ENCODE measurements around the gene FAM168A.
"Not testable (repeated sequence)": the region's sequence is repeated elsewhere in the genome, so short reads cannot be mapped to it uniquely, and the experiment has no call there.

Gene FAM168A

GRCh38 chr11:73465871-73466270 is 132.0 kb downstream of the FAM168A start:
- no peak for DNase-seq

DNA sequence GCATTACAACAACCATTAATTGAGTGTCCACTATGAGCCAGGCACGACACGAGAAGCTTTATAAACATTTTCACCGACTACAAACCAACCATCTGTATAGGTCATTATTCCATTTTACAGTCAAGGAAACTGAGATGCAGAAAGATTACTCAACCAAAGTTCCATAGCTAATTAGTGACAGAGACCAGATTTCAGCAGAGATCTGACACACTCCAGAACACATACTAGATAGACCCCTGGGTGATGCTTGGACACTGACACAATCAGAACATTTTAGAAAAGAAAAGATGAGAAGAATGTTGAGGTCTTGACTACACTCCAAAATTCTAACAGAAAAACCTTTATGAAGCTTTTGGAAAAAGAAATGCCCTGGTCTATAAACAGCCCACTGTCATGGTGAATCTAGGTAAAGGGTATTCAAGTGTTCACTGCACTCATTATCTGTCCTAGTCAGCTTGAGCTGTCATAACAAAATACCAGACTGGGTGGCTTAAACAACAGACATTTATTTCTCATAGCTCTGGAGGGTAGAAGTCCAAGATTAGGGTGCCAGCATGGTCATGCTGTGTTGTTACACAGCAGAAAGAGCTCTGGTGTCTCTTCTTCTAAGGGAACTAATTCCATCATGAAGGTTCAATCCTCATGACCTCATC is 132.8 kb downstream of the FAM168A start:
- no peak for DNase-seq

DNA sequence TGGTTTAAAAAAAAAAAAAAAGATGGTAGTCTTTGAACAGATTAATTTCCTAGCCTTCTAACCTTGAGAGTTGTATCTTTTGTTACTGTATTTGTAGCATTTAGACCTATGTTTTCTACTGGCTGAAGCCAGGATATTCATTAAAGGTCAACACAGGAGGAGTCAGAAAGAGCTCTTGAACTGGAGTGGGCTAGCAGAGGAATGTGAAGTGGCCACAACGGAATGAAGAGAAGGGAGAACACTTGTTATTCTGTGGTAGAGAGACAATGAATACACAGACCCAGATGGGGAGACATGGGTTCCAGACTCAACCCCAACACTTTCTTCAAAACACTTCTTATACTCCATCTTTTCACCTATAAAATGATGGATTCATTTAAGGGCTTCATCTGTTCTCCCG is 133.6 kb downstream of the FAM168A start:
- no peak for DNase-seq

GRCh38 chr11:73463359-73463758 is 134.6 kb downstream of the FAM168A start:
- no peak for DNase-seq

GRCh38 chr11:73461964-73462363 is 135.9 kb downstream of the FAM168A start:
- DNase-seq: no peak

GRCh38 chr11:73461335-73461840 is 136.5 kb downstream of the FAM168A start:
- DNase-seq: no peak

DNA sequence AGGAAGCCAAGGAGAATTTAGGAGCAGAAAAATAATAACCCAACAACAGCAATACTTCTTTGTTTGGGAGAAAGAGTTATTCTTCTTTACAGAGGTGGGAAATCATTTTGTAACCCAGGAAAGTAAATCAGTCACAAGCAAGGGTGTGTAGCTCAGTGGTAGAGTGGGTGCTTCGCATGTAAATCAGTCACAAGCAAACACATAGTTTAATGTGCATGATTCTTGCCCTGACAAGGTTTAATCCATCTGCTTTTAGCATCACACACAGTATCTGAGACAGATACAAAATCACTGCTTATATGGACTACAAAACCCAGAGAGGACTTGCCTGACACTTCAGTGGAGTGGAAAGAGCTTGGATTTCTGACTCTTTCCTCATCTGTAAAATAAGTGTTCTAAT is 139.7 kb downstream of the FAM168A start:
- DNase-seq: no peak

DNA sequence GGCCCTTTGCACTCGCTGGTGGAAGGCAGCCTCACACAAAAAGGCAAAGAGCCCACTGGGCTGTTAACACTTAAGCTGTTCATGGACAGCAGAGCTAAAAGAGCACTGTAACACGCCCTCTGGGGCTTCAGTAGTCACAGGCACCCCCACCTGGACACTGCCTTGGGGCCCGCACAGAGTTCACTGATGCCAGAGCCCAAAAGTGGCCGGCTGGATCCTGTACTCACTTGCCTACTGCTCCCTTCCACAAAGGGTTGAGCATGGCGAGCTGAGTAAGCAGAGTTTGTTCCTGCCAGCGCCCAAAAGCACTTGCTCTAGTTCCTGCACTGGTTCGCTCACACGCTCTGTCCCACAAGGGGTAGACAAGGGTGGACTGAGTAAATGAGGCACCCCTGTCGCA is 142.9 kb downstream of the FAM168A start:
- DNase-seq: no peak

DNA sequence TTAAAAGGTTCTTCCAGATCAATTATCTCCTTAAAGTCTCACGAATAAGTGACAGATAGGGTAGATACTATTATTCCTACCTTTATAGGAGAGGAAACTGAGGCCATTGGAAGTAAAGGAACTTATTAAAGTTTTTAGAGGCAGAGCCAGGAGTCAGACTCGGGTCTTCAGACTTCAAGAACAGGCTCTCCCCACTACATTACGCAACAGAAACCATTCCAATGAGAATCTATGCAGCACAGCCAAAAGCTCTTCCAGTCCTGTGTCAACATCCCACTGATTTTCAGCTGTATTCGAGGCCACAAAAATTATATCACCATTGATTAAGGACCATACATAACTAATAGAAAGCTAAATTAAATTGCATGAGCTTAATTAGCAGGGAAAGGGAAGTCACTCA is 144.3 kb downstream of the FAM168A start:
- DNase-seq: no peak

GRCh38 chr11:73452726-73453125 is 145.2 kb downstream of the FAM168A start:
- no peak for DNase-seq

GRCh38 chr11:73451896-73452295 is 146.0 kb downstream of the FAM168A start:
- no peak for DNase-seq

DNA sequence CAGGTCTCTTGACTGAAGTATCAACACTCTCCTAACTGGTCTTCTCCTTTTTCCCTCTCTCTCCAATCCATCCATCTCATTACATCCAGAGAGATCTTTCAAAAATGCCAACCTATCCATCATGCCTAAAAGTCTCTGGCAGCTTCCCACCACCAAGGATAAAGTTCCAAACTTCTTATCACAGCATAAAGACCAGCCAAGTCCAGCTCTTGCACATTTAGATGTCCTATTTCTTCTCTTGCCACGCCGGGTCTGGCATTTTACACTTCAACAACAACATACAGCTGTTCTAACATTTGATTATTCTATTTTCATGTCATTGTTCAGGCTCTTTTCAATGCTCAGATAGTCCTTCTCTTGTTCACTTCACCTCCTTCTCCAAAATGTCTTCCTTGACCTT is 151.1 kb downstream of the FAM168A start:
- no peak for DNase-seq

- DNase-seq: no peak
Measured at GRCh38 chr11:73445980-73446379, 151.9 kb downstream of the FAM168A start.

DNA sequence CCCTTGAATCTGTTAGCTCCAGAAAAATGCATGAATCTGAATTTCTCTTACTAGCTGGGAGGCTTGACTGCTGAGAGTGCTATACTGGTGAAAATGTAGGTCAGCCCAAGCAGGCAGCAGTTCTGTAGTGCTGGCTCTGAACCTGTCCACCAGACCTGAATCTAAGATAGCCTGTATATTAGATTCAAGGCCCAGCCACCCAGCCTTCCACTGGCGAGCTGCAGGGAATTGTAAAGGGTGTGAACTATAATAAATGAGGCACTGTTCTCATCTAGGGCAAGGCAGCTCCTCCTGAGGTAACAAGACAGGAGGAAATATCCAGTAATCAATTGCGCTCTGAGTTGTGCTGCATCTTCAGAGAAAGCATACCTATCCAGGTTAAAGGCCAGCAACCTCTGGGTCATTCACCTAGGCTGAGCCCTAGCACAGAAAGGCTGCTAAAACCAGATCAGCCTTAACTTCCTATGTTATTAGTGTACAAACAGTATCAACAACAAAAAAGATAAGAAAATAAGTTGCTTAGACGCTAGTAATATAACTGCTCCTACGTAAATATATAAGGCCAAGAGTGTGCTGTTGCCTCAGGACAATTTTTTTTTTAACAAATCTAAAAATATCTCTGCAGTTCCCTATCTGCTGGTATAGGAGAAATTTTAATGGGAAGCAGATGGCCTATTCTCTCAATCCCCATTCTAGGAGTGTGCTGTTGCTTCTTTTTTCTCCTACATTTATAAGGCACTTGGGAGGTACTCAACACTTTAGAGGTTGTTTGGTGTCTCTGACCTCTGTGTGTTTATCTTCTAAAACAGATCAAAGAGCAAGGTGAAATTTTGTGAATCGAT is 158.7 kb downstream of the FAM168A start:
- DNase-seq: no peak

DNA sequence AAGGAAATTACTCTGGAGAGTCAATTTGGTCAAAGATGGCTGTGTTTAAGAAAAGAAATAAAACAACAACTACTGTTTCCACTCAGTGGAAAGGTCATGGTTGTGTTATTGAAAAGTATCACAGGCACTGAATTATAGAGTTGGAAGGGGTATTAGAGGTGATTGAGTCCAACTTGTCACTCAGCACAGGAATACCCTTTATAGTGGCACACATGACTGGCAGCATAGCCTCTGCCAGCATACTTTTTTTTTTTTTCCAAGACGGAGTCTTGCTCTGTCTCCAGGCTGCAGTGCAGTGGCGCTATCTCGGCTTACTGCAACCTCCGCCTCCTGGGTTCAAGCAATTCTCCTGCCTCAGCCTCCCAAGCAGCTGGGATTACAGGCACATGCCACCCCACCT is 161.1 kb downstream of the FAM168A start:
- not testable (repeated sequence) for DNase-seq

DNA sequence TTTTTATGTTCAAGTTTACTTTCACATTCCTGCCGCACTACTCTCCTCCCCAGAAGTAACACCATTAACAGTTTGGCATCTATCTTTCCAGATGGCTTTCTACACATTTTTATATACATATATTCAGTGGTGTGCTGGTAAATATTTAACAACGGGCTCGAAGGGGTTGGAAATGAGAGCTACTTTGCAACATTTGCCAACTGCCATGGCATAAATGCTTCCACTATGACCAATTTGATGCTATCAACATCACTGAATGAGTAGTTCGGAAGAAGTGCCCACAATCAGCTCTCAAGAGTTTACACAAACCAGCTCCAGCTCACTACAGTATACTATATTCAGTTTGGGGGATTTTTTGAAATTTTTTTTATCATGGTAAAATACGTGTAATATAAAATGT is 166.5 kb downstream of the FAM168A start:
- no peak for DNase-seq

- no peak for DNase-seq
Measured at GRCh38 chr11:73430326-73430725, 167.6 kb downstream of the FAM168A start.

GRCh38 chr11:73429121-73429750 is 168.7 kb downstream of the FAM168A start:
- no peak for DNase-seq

DNA sequence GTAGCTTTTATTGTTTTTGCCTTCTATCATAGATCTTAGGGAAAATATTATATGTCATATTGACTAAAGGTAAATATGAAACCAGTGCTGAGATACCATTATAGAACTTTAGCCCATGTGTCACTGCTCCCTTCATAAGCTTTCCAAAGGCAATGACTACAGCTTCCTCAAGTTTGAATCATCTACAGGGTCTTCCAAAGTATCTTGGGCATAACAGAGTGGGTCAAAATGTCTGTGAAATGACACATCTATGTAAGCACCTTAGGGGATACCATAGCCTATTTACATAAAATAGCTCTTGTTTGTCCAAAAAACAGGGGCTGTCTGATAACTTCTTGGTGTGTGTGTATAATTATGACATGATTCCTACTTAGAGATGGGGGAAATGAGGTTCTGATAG is 169.2 kb downstream of the FAM168A start:
- DNase-seq: no peak

DNA sequence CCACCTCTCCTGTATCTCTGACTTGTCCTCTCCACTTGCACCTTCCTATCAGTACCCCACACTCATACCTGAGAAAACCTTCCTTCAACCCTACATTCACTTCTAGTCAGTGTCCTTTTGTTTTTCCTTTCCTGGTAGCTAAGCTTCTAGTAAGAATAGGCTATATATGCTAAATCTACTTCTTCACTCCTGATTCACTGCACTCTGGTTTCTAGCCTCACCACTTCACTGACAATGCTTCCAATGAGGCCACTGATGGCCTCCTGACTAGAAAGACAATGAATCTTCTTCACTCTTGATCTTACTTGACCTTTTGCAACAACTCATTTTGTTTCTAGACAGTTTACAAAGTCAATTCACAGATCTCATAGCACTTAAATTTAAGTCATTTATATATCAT is 169.7 kb downstream of the FAM168A start:
- no peak for DNase-seq

DNA sequence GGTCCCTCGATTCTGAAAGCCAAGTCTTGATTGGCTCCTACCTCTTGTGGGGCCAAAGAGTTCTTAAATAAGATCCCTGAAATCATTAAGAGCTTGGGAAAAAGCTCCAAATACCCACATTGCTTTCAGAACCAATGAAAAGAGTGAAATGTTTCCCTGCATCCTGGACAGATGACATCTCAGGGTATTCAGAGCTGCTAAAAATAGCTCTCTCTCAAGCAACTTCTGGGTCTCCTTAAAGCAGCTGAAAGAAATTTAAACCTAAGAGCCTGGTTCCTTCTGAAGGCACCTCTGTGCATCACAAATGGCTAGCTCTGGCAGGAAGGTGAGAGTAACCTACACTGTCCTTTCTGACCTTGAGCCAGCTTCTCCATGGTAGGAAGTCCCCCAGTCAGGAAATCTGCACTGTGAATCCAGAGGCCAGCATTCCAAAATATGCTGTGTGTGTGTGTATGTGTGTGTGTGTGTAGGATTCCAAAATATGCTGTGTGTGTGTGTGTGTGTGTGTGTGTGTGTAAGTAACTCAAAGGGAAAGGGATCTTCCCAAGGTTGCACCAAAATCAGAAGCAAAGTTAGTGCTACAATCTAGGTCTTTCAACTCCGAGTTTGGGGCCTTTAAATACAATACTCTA is 171.6 kb downstream of the FAM168A start:
- no peak for DNase-seq

DNA sequence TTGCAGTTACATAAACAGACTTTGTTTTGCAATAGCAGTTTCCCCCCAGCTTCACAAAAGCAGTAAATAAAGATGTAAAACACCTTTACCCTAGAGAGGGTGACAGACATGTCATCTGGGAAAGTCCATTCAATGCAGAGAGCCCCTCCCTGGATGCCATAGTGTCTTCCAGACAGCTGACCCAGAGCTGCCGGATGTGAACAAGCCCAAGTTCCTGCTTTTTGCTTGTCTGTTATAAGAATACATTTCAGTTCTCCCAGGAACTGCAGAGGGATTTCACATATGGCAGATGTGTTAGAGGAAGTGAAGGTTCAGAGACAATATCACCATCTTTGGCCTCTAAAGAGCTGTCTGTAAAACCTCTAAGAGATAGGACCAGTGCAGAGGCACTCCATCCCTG is 172.8 kb downstream of the FAM168A start:
- DNase-seq: no peak

GRCh38 chr11:73423506-73423905 is 174.4 kb downstream of the FAM168A start:
- no peak for DNase-seq

All from central memory CD4-positive, alpha-beta T cell (primary cell).